Measurements from ENCODE around the gene MGST3. TPM values are rescaled to one million over a fixed set of nuclear protein-coding genes. Genes with fewer than 3 reads are reported as not detected.

Gene MGST3
- total RNA-seq, 1 experiment from 2014 or later, result 87.7 TPM

DNA sequence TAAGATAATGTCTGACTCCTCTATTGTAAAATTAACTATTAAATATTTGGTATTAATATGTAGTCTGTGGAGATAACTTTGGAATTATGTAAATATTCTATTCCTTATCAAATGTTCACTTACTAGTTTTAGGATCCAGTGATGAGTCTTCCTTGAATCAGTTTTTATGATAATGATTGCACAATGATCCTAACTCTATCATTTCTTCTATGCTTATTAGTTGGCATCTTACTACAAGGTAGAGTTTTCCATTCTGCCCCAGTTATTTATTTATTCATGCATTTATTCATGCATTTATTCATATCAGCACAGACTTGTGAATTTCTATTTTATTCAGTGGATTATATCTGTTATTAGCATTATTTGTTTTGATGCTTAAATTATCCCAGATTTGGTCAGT lies 7.4 kb upstream of the MGST3 start:
- Histone ChIP-seq H3K18ac (ENCODE audit: insufficient read length, low read depth, low read length) (no peak overlapping the region), H3K23me2 (ENCODE audit: insufficient read length, low read depth, low read length, poor library complexity, severe bottlenecking) (no peaks in the 10 kb centered on the region), H3K27me3 (ENCODE audit: insufficient read depth, low read length) (no peaks in the 10 kb centered on the region), H3K4me2 (ENCODE audit: insufficient read depth, insufficient read length, low read length) (no peak overlapping the region), H4K91ac (ENCODE audit: insufficient read length, low read depth, low read length) (no peak overlapping the region), H3K9me3 (ENCODE audit: control insufficient read depth, low read depth, low read length) (no peaks in the 10 kb centered on the region), H2AFZ (ENCODE audit: low read length) (no peak overlapping the region), H3K27ac (ENCODE audit: insufficient read length, low read depth, low read length) (no peak overlapping the region), H3K56ac (ENCODE audit: insufficient read length, low read depth, low read length) (no peak overlapping the region), H2BK12ac (ENCODE audit: insufficient read length, low read depth, low read length) (no peak overlapping the region), H3K9ac (ENCODE audit: extremely low read depth, insufficient read length, low read length) (no peak overlapping the region), H2BK20ac (ENCODE audit: low read depth, low read length, poor library complexity, severe bottlenecking) (no peak overlapping the region), H4K8ac (replicated peaks; ENCODE audit: insufficient read length, low read depth, low read length) (no peak overlapping the region), H2BK15ac (ENCODE audit: low read depth, low read length) (no peak overlapping the region), H4K5ac (ENCODE audit: insufficient read length, low read depth, low read length) (no peak overlapping the region), H4K20me1 (ENCODE audit: control insufficient read depth, insufficient read depth, insufficient read length) (no peaks in the 10 kb centered on the region), H2AK5ac (ENCODE audit: insufficient read length, low read length) (no peak overlapping the region), H3T11ph (ENCODE audit: low read length) (no peak overlapping the region), H3K4me1 (ENCODE audit: insufficient read depth, low read length) (no peaks in the 10 kb centered on the region), H3K79me1 (ENCODE audit: insufficient read depth, low read depth, low read length, poor library complexity, severe bottlenecking) (no peaks in the 10 kb centered on the region), H3K79me2 (ENCODE audit: insufficient read depth, low read length) (no peaks in the 10 kb centered on the region), H2BK120ac (ENCODE audit: low read depth, low read length, poor library complexity, severe bottlenecking) (no peak overlapping the region), H3K14ac (ENCODE audit: insufficient read depth, low read length) (no peak overlapping the region), H2BK5ac (ENCODE audit: insufficient read length, low read length) (no peak overlapping the region), H3K4ac (ENCODE audit: low read depth, low read length) (no peak overlapping the region), H3K23ac (ENCODE audit: insufficient read length, low read depth, low read length) (no peak overlapping the region)
- Mint-ChIP-seq H3K27ac (no peak overlapping the region), H3K4me1 (peaks cover 0 to 6% of the 10 kb centered on the region in 2 experiments; a peak in 2 of 4 replicates), H3K36me3 (ENCODE audit: insufficient read depth in 1 of 3, low read depth in 3 of 3) (no peaks in the 10 kb centered on the region), H3K4me3 (no peak overlapping the region), H3K9me3 (no peaks in the 10 kb centered on the region), H3K27me3 (ENCODE audit: low read depth) (peaks cover 6% of the 10 kb centered on the region; the same call in 1 of the 2 replicates)
- TF ChIP-seq, protein P1, sequence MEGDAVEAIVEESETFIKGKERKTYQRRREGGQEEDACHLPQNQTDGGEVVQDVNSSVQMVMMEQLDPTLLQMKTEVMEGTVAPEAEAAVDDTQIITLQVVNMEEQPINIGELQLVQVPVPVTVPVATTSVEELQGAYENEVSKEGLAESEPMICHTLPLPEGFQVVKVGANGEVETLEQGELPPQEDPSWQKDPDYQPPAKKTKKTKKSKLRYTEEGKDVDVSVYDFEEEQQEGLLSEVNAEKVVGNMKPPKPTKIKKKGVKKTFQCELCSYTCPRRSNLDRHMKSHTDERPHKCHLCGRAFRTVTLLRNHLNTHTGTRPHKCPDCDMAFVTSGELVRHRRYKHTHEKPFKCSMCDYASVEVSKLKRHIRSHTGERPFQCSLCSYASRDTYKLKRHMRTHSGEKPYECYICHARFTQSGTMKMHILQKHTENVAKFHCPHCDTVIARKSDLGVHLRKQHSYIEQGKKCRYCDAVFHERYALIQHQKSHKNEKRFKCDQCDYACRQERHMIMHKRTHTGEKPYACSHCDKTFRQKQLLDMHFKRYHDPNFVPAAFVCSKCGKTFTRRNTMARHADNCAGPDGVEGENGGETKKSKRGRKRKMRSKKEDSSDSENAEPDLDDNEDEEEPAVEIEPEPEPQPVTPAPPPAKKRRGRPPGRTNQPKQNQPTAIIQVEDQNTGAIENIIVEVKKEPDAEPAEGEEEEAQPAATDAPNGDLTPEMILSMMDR (conservative IDR thresholded peaks at IDR 0.05), result no peak
- no peak for DNase-seq

Measured in H9 (cell line).